Stimulated activated naive CD8-positive, alpha-beta T cell treated with anti-CD3 and anti-CD28 coated beads, Interleukin-15, Interleukin-2, amounts not matched to agents 100 ng/mL and 50 ng/mL, for 24 hours (primary cell): ENCODE data around the gene DACH1.
"Not testable (repeated sequence)": the region's sequence is repeated elsewhere in the genome, so short reads cannot be mapped to it uniquely, and the experiment has no call there.

Source experiments
- H3K27ac Mint-ChIP-seq: one replicate; pipeline ENCODE4 v1.8.0; 2021; ENCODE audit warnings: mild to moderate bottlenecking, mixed read lengths
- H3K27me3 Mint-ChIP-seq: one replicate; pipeline ENCODE4 v1.8.0; 2021; ENCODE audit warnings: mixed read lengths
- H3K36me3 Mint-ChIP-seq: one replicate; pipeline ENCODE4 v1.8.0; 2021; ENCODE audit warnings: low read depth, mixed read lengths
- H3K4me1 Mint-ChIP-seq: one replicate; pipeline ENCODE4 v1.8.0; 2021; ENCODE audit warnings: low read depth, mixed read lengths
- H3K4me3 Mint-ChIP-seq: one replicate; pipeline ENCODE4 v1.8.0; 2021; ENCODE audit warnings: mild to moderate bottlenecking, mixed read lengths
- H3K9me3 Mint-ChIP-seq: one replicate; pipeline ENCODE4 v1.8.0; 2021; ENCODE audit warnings: mixed read lengths

Gene DACH1

GRCh38 chr13:71867131-71867814 is at the start of gene DACH1:
Gene DACH1 (minus strand): TSS chr13:71867204.
- peaks cover 68% of the 10 kb centered on the region for H3K27me3 Mint-ChIP-seq
- H3K4me1 Mint-ChIP-seq: peaks cover 20% of the 10 kb centered on the region
- H3K27ac Mint-ChIP-seq: no peak within 1 kb of the TSS
- peak within 1 kb of the TSS; percentile 79 for H3K4me3 Mint-ChIP-seq
- no peaks in the 10 kb centered on the region for H3K36me3 Mint-ChIP-seq
- no peaks in the 10 kb centered on the region for H3K9me3 Mint-ChIP-seq

GRCh38 chr13:71913717-71914116 is 46.7 kb upstream of the DACH1 start:
- no peak overlapping the region for H3K4me3 Mint-ChIP-seq
- no peak overlapping the region for H3K27ac Mint-ChIP-seq
- H3K4me1 Mint-ChIP-seq: no peaks in the 10 kb centered on the region
- no peaks in the 10 kb centered on the region for H3K27me3 Mint-ChIP-seq
- H3K9me3 Mint-ChIP-seq: no peaks in the 10 kb centered on the region
- no peaks in the 10 kb centered on the region for H3K36me3 Mint-ChIP-seq

- Mint-ChIP-seq H3K9me3 (no peaks in the 10 kb centered on the region), H3K4me3 (no peak overlapping the region), H3K27ac (no peak overlapping the region), H3K27me3 (no peaks in the 10 kb centered on the region), H3K4me1 (no peaks in the 10 kb centered on the region), H3K36me3 (no peaks in the 10 kb centered on the region)
Observed at GRCh38 chr13:71912524-71912923, 45.5 kb upstream of the DACH1 start.

- H3K9me3 Mint-ChIP-seq: no peaks in the 10 kb centered on the region
- no peaks in the 10 kb centered on the region for H3K27me3 Mint-ChIP-seq
- H3K4me3 Mint-ChIP-seq: no peak overlapping the region
- no peaks in the 10 kb centered on the region for H3K36me3 Mint-ChIP-seq
- no peak overlapping the region for H3K27ac Mint-ChIP-seq
- no peaks in the 10 kb centered on the region for H3K4me1 Mint-ChIP-seq
Observed at GRCh38 chr13:71906448-71906847, 39.4 kb upstream of the DACH1 start.

- Mint-ChIP-seq H3K27ac (no peak overlapping the region), H3K4me1 (no peaks in the 10 kb centered on the region), H3K9me3 (no peaks in the 10 kb centered on the region), H3K36me3 (no peaks in the 10 kb centered on the region), H3K4me3 (no peak overlapping the region), H3K27me3 (no peaks in the 10 kb centered on the region)
Observed at GRCh38 chr13:71902676-71903075, 35.7 kb upstream of the DACH1 start.

- H3K4me3 Mint-ChIP-seq, H3K27me3 Mint-ChIP-seq, H3K9me3 Mint-ChIP-seq, H3K27ac Mint-ChIP-seq, H3K4me1 Mint-ChIP-seq, H3K36me3 Mint-ChIP-seq: not testable (repeated sequence)
Observed at GRCh38 chr13:71893506-71893905, 26.5 kb upstream of the DACH1 start.

- Mint-ChIP-seq H3K4me3 (no peak overlapping the region), H3K9me3 (peaks cover 4% of the 10 kb centered on the region), H3K27me3 (no peaks in the 10 kb centered on the region), H3K4me1 (no peaks in the 10 kb centered on the region), H3K27ac (no peak overlapping the region), H3K36me3 (no peaks in the 10 kb centered on the region)
Observed at GRCh38 chr13:71886880-71887279, 19.9 kb upstream of the DACH1 start.

GRCh38 chr13:71882120-71882519 is 15.1 kb upstream of the DACH1 start:
- Mint-ChIP-seq H3K27ac (no peak overlapping the region), H3K36me3 (no peaks in the 10 kb centered on the region), H3K27me3 (no peaks in the 10 kb centered on the region), H3K4me3 (no peak overlapping the region), H3K9me3 (peaks cover 4% of the 10 kb centered on the region), H3K4me1 (no peaks in the 10 kb centered on the region)

- no peak overlapping the region for H3K4me3 Mint-ChIP-seq
Observed at GRCh38 chr13:71880753-71881541, 13.9 kb upstream of the DACH1 start.

GRCh38 chr13:71879808-71880344 is 12.9 kb upstream of the DACH1 start:
- no peaks in the 10 kb centered on the region for H3K9me3 Mint-ChIP-seq

More at GRCh38 chr13:71880753-71881541, 13.9 kb upstream of the DACH1 start:
- Mint-ChIP-seq H3K27me3 (no peaks in the 10 kb centered on the region), H3K9me3 (no peaks in the 10 kb centered on the region), H3K4me1 (no peaks in the 10 kb centered on the region), H3K27ac (no peak overlapping the region), H3K36me3 (no peaks in the 10 kb centered on the region)

GRCh38 chr13:71879129-71879535 is 12.1 kb upstream of the DACH1 start:
- Mint-ChIP-seq H3K27me3 (no peaks in the 10 kb centered on the region), H3K4me1 (no peaks in the 10 kb centered on the region), H3K36me3 (no peaks in the 10 kb centered on the region), H3K9me3 (no peaks in the 10 kb centered on the region), H3K27ac (no peak overlapping the region), H3K4me3 (no peak overlapping the region)

More at GRCh38 chr13:71879808-71880344, 12.9 kb upstream of the DACH1 start:
- no peak overlapping the region for H3K27ac Mint-ChIP-seq
- no peaks in the 10 kb centered on the region for H3K27me3 Mint-ChIP-seq
- H3K4me1 Mint-ChIP-seq: no peaks in the 10 kb centered on the region
- H3K36me3 Mint-ChIP-seq: no peaks in the 10 kb centered on the region
- no peak overlapping the region for H3K4me3 Mint-ChIP-seq

GRCh38 chr13:71877256-71877653 is 10.3 kb upstream of the DACH1 start:
- H3K9me3 Mint-ChIP-seq: no peaks in the 10 kb centered on the region
- no peaks in the 10 kb centered on the region for H3K4me1 Mint-ChIP-seq
- no peak overlapping the region for H3K4me3 Mint-ChIP-seq
- H3K36me3 Mint-ChIP-seq: no peaks in the 10 kb centered on the region
- H3K27ac Mint-ChIP-seq: no peak overlapping the region
- peaks cover 4% of the 10 kb centered on the region for H3K27me3 Mint-ChIP-seq

- no peak overlapping the region for H3K4me3 Mint-ChIP-seq
- no peak overlapping the region for H3K27ac Mint-ChIP-seq
- H3K36me3 Mint-ChIP-seq: no peaks in the 10 kb centered on the region
- no peaks in the 10 kb centered on the region for H3K9me3 Mint-ChIP-seq
- H3K4me1 Mint-ChIP-seq: no peaks in the 10 kb centered on the region
- H3K27me3 Mint-ChIP-seq: peaks cover 8% of the 10 kb centered on the region
Observed at GRCh38 chr13:71876648-71877255, 9.7 kb upstream of the DACH1 start.

- Mint-ChIP-seq H3K9me3 (no peaks in the 10 kb centered on the region), H3K27me3 (peaks cover 9% of the 10 kb centered on the region), H3K36me3 (no peaks in the 10 kb centered on the region), H3K4me1 (no peaks in the 10 kb centered on the region), H3K4me3 (no peak overlapping the region), H3K27ac (no peak overlapping the region)
Observed at GRCh38 chr13:71875823-71876222, 8.8 kb upstream of the DACH1 start.

GRCh38 chr13:71874458-71874857 is 7.5 kb upstream of the DACH1 start:
- Mint-ChIP-seq H3K9me3 (no peaks in the 10 kb centered on the region), H3K27ac (no peak overlapping the region), H3K4me3 (no peak overlapping the region), H3K4me1 (no peaks in the 10 kb centered on the region), H3K27me3 (peaks cover 20% of the 10 kb centered on the region), H3K36me3 (no peaks in the 10 kb centered on the region)
